Stomach (tissue), 9 donors: ENCODE data around the gene IPO13. TPM values are rescaled to one million over a fixed set of nuclear protein-coding genes. Genes with fewer than 3 reads are reported as not detected.

Experiments
- DNase-seq, 2 donors: peaks; one replicate each; pipeline versions ENCODE4 v3.0.0 to v3.0.0-alpha.2; 2013 to 2019
- H3K27ac ChIP-seq, 5 donors: fragments of 200-600 bp in 4 of 5; sonication (generic) in 4 of 5; one replicate each; pipeline ENCODE4 v1.5.1; 2013 to 2019; ENCODE audit warnings: mild to moderate bottlenecking in 1 of 5, moderate library complexity in 1 of 5
- H3K27me3 ChIP-seq, 3 donors: fragments of 200-600 bp; sonication (generic); one replicate each; pipeline ENCODE4 v1.5.1; 2017 to 2019; ENCODE audit warnings: mixed run types in 1 of 3
- H3K36me3 ChIP-seq, 4 donors: fragments of 200-600 bp; sonication (generic); 1 replicate in 3 of 4; 2 replicates in 1 of 4; pipeline ENCODE4 v1.5.1; 2016 to 2019
- H3K4me1 ChIP-seq, 4 donors: fragments of 200-600 bp; sonication (generic); one replicate each; pipeline ENCODE4 v1.5.1; 2016 to 2019
- H3K4me3 ChIP-seq, 4 donors: fragments of 200-600 bp; sonication (generic) in 3 of 4; one replicate each; pipeline ENCODE4 v1.5.1; 2016 to 2019; ENCODE audit warnings: mild to moderate bottlenecking in 1 of 4
- H3K9me3 ChIP-seq, 4 donors: fragments of 200-600 bp; sonication (generic); one replicate each; pipeline ENCODE4 v1.5.1; 2016 to 2019
- CTCF ChIP-seq, 7 experiments: fragments of 450-650 bp in 4 of 7; fragments of 200-600 bp in 3 of 7; sonication (generic) in 3 of 7; IDR thresholded peaks; one replicate each; pipeline ENCODE4 v1.5.1; 2016 to 2019; ENCODE audit warnings: antibody characterized with exemption in 7 of 7, control low read depth in 2 of 7, mild to moderate bottlenecking in 1 of 7
- EP300 ChIP-seq: sonication (generic); formaldehyde crosslinking; IDR thresholded peaks from one replicate; pipeline ENCODE4 v1.6.1; 2017; ENCODE audit warnings: antibody characterized with exemption
- POLR2A ChIP-seq, 4 donors: fragments of 450-650 bp; IDR thresholded peaks; one replicate each; pipeline ENCODE4 v1.6.1; 2016; ENCODE audit warnings: antibody characterized with exemption in 4 of 4, control low read depth in 2 of 4, mild to moderate bottlenecking in 1 of 4, moderate library complexity in 1 of 4
- POLR2AphosphoS5 ChIP-seq, 3 donors: sonication (generic); formaldehyde crosslinking; IDR thresholded peaks; one replicate each; pipeline ENCODE4 v1.6.1; 2016; ENCODE audit warnings: antibody characterized with exemption in 3 of 3
- WGBS, 5 donors: extraction: QIAGEN DNeasy Blood & Tissue Kit in 3 of 5; methylation state at CpG; one replicate each; pipeline versions ENCODE4 v1.1.5 to v1.1.7; 2013 to 2018; 5-methylcytosine and 5-hydroxymethylcytosine counted together
- intact Hi-C: fragments of 100-400 bp; cut with DNase I; formaldehyde crosslinking; loops from one replicate; pipeline ENCODE4 v1.15.1; 2023; ENCODE audit warnings: low total_unique reads
- polyA plus RNA-seq, 3 donors: library from polyadenylated mRNA; stranded (reverse); fragments of 200-250 nt; gene quantifications; one replicate each; pipeline ENCODE4 v1.2.3, GENCODE V29; 2013
- total RNA-seq, 5 donors: library from RNA; depleted of rRNA; stranded (reverse); fragments of >200 nt; gene quantifications; one replicate each; pipeline versions ENCODE4 v1.1.0 to v1.2.3, GENCODE V29; 2014 to 2016
- donor health status: healthy with polysubstance abuse.
- donor health status: Bipolar disorder and iron deficiency.
- donor health status: healthy.

IPO13 gene
- total and polyA plus RNA-seq, 8 donors: 6.2 to 54.5 (median 16.9) TPM

GRCh38 chr1:43934986-43935324 is 11.8 kb upstream of the IPO13 start:
- H3K4me1 ChIP-seq: peaks cover 29 to 46% (median 40%) of the 10 kb centered on the region in 4 donors
- no peak for DNase-seq
- WGBS, 5 donors: 58 to 73% (median 59%) methylated on average over 2 to 5 of the region's 5 CpGs
- H3K27me3 ChIP-seq: peaks cover 0 to 26% (median 25%) of the 10 kb centered on the region in 3 donors
- peaks cover 0 to 8% (median 4%) of the 10 kb centered on the region in 4 donors for H3K36me3 ChIP-seq
- H3K4me3 ChIP-seq: no peak overlapping the region
- intact Hi-C loops: loop anchor here (5.0 kb wide), 1 partner anchor 173 kb away; no protein-coding TSS in a partner anchor
- TF ChIP-seq EP300 (no peak), POLR2A (IDR thresholded peaks at IDR 0.05) (no peak), CTCF (IDR thresholded peaks at IDR 0.05) (no peak), POLR2AphosphoS5 (IDR thresholded peaks at IDR 0.05) (no peak)
- H3K27ac ChIP-seq: peak overlapping the region in 2 of 5 donors; percentile 19 to 76
- H3K9me3 ChIP-seq: no peaks in the 10 kb centered on the region

- no peak for TF ChIP-seq POLR2A (IDR thresholded peaks at IDR 0.05)
- no peak for TF ChIP-seq POLR2AphosphoS5 (IDR thresholded peaks at IDR 0.05)
- no peak for TF ChIP-seq CTCF (IDR thresholded peaks at IDR 0.05)
- Histone ChIP-seq H3K27me3 (peaks cover 0 to 26% (median 25%) of the 10 kb centered on the region in 3 donors), H3K4me3 (peak overlapping the region; percentile 54 to 60 (median 57)), H3K36me3 (no peaks in the 10 kb centered on the region), H3K27ac (peak overlapping the region in 2 of 5 donors; percentile 56 to 76), H3K9me3 (no peaks in the 10 kb centered on the region), H3K4me1 (peaks cover 29 to 46% (median 40%) of the 10 kb centered on the region in 4 donors)
- intact Hi-C loops: no loop called here
- WGBS, 5 donors: 6 to 18% (median 11%) methylated on average over 16 to 48 of the region's 48 CpGs
- DNase-seq: peak; percentile 48 to 77
Measured at GRCh38 chr1:43935711-43936427, 10.9 kb upstream of the IPO13 start.

- H3K4me3 ChIP-seq: peak overlapping the region; percentile 54 to 60 (median 57)
- TF ChIP-seq CTCF (IDR thresholded peaks at IDR 0.05): peak in 2 of 7 experiments; percentile 5 to 11
- TF ChIP-seq POLR2A (IDR thresholded peaks at IDR 0.05): no peak
Measured at GRCh38 chr1:43936431-43937151, 10.2 kb upstream of the IPO13 start.

GRCh38 chr1:43937179-43937865 is 9.4 kb upstream of the IPO13 start:
- no peaks in the 10 kb centered on the region for H3K36me3 ChIP-seq
- H3K4me1 ChIP-seq: peaks cover 29 to 46% (median 40%) of the 10 kb centered on the region in 4 donors
- TF ChIP-seq EP300 (no peak), CTCF (IDR thresholded peaks at IDR 0.05) (no peak), POLR2A (IDR thresholded peaks at IDR 0.05) (no peak), POLR2AphosphoS5 (IDR thresholded peaks at IDR 0.05) (no peak)
- no peak overlapping the region for H3K27ac ChIP-seq
- peak overlapping the region in 1 of 4 donors; percentile 60 for H3K4me3 ChIP-seq
- WGBS, 5 donors: 68 to 76% (median 74%) methylated on average over 7 to 8 of the region's 8 CpGs
- H3K9me3 ChIP-seq: no peaks in the 10 kb centered on the region
- intact Hi-C loops: no loop called here
- H3K27me3 ChIP-seq: peaks cover 0 to 26% (median 25%) of the 10 kb centered on the region in 3 donors
- DNase-seq: no peak

More at GRCh38 chr1:43936431-43937151, 10.2 kb upstream of the IPO13 start:
- peaks cover 0 to 26% (median 25%) of the 10 kb centered on the region in 3 donors for H3K27me3 ChIP-seq
- WGBS, 5 donors: 9 to 83% (median 14%) methylated on average over 1 to 56 of the region's 56 CpGs
- intact Hi-C loops: no loop called here
- H3K9me3 ChIP-seq: no peaks in the 10 kb centered on the region
- H3K36me3 ChIP-seq: no peaks in the 10 kb centered on the region
- H3K27ac ChIP-seq: peak overlapping the region in 2 of 5 donors; percentile 56 to 76
- DNase-seq: peak; percentile 45 to 83
- peaks cover 29 to 46% (median 40%) of the 10 kb centered on the region in 4 donors for H3K4me1 ChIP-seq
